Activated CD4-positive, alpha-beta T cell treated with anti-CD3 and anti-CD28 coated beads, Interleukin-10, Interleukin-2, amounts not matched to agents 100 ng/mL and 50 ng/mL, durations not matched to agents 16 hours and 8 hours (primary cell): ENCODE results near the gene PCDHGA11.
"Not testable (repeated sequence)": the region's sequence is repeated elsewhere in the genome, so short reads cannot be mapped to it uniquely, and the experiment has no call there.

Experiments used
- DNase-seq: peaks from one replicate; pipeline ENCODE4 v3.0.0-alpha.2; 2020

Gene PCDHGA11

GRCh38 chr5:141420855-141421488 lies at the start of gene PCDHGA11:
TSS of gene PCDHGA11 (plus strand) at chr5:141421051. CDS start at chr5:141421228, 177 bp downstream.
- DNase-seq: peak; percentile 59

GRCh38 chr5:141371572-141372475 lies 49.0 kb upstream of the PCDHGA11 start:
- no peak for DNase-seq

- DNase-seq: no peak
These were observed 47.1 kb upstream of the PCDHGA11 start, which contains the start of gene PCDHGA6 for GRCh38 chr5:141373673-141374317. TSS of gene PCDHGA6 (plus strand) at chr5:141373891. CDS start at chr5:141374084, 193 bp downstream.

DNA sequence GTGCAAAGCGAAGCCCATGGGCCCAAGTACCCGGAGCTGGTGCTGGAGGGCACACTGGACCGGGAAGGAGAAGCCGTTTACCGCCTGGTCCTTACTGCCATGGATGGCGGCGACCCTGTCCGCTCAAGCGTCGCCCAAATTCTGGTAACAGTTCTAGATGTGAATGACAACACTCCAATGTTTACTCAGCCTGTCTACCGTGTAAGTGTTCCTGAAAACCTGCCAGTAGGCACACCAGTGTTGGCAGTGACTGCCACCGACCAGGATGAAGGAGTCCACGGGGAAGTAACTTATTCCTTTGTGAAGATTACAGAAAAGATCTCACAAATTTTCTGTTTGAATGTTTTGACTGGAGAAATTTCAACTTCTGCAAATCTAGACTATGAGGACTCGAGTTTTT lies 46.2 kb upstream of the PCDHGA11 start:
- no peak for DNase-seq

DNA sequence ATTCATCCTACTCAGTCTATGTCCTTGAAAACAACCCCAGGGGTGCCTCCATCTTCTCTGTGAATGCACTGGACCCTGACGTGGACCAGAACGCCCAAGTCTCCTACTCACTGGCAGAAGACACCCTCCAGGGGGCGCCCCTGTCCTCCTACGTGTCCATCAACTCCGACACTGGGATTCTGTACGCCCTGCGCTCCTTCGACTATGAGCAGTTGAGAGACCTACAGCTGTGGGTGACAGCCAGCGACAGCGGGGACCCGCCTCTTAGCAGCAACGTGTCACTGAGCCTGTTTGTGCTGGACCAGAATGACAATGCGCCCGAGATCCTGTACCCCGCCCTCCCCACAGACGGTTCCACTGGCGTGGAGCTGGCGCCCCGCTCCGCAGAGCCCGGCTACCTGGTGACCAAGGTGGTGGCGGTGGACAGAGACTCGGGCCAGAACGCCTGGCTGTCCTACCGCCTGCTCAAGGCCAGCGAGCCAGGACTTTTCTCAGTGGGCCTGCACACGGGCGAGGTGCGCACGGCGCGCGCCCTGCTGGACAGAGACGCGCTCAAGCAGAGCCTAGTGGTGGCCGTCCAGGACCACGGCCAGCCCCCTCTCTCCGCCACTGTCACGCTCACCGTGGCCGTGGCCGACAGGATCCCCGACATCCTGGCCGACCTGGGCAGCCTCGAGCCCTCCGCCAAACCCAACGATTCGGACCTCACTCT lies 45.3 kb upstream of the PCDHGA11 start:
- not testable (repeated sequence) for DNase-seq

DNA sequence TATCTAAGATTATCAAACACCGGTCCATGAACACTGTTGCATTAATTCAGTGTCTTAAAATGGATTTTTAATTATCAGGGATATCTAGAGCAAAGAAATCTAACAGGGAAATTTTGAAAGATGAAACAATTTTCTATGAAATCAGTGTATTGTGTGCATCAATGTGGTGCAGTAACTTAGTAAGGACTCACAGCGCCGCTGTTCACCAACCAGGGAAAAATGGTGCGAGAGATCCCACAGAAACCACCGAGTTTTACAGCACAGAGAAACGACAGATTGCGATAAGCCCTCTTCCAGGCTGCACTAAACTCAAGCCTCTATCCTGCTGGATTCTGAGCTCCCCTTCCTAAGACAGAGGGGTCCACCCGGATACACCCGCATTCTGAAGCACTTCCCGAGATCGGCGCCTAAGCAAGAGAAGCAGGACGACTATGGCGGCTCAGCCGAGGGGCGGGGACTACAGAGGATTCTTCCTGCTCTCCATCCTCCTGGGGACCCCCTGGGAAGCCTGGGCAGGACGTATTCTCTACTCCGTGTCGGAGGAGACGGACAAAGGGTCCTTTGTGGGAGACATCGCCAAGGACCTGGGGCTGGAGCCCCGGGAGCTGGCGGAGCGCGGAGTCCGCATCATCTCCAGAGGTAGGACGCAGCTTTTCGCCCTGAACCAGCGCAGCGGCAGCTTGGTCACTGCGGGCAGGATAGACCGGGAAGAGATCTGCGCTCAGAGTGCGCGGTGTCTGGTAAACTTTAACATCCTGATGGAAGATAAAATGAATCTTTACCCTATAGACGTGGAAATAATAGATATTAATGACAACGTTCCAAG lies 38.2 kb upstream of the PCDHGA11 start, which contains the start of gene PCDHGA7:
Gene PCDHGA7 (plus strand): TSS at position 274 of the 826 bp plus-strand sequence. CDS start 158 bp downstream, at position 432.
- no peak for DNase-seq

- DNase-seq: no peak
These were observed 37.5 kb upstream of the PCDHGA11 start for GRCh38 chr5:141383345-141383744.

- DNase-seq: no peak
These were observed 36.2 kb upstream of the PCDHGA11 start for GRCh38 chr5:141384471-141385267.

DNA sequence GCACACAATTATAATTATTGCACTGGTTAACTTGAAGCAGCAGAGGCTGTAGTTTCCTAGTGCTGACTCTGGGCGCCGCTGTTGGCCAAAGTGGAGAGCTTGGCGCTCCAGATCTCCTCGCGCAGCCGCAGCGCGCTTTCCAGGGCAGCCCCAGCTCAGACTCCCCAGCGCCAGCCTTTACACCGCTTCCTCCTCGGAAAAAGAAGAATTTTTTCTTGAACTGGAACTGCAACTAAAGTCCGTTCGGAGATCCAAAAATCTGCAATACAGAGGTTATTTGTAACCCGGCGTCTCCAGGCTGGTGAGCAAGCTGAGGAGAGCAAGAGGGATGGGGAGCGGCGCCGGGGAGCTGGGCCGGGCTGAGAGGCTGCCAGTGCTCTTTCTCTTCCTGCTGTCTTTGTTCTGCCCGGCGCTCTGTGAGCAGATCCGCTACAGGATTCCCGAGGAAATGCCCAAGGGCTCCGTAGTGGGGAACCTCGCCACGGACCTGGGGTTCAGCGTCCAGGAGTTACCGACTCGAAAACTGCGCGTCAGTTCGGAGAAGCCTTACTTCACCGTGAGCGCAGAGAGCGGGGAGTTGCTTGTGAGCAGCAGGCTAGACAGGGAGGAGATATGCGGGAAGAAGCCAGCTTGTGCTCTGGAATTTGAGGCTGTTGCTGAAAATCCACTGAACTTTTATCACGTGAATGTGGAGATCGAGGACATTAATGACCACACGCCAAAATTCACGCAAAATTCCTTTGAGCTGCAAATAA lies 33.1 kb upstream of the PCDHGA11 start, which contains the start of gene PCDHGB4:
Gene PCDHGB4 (plus strand): TSS at position 142 of the 755 bp plus-strand sequence. CDS start 187 bp downstream, at position 329.
- DNase-seq: peak; percentile 40

GRCh38 chr5:141388661-141389060 lies 32.2 kb upstream of the PCDHGA11 start:
- no peak for DNase-seq

GRCh38 chr5:141389153-141390042 lies 31.5 kb upstream of the PCDHGA11 start:
- no peak for DNase-seq

DNA sequence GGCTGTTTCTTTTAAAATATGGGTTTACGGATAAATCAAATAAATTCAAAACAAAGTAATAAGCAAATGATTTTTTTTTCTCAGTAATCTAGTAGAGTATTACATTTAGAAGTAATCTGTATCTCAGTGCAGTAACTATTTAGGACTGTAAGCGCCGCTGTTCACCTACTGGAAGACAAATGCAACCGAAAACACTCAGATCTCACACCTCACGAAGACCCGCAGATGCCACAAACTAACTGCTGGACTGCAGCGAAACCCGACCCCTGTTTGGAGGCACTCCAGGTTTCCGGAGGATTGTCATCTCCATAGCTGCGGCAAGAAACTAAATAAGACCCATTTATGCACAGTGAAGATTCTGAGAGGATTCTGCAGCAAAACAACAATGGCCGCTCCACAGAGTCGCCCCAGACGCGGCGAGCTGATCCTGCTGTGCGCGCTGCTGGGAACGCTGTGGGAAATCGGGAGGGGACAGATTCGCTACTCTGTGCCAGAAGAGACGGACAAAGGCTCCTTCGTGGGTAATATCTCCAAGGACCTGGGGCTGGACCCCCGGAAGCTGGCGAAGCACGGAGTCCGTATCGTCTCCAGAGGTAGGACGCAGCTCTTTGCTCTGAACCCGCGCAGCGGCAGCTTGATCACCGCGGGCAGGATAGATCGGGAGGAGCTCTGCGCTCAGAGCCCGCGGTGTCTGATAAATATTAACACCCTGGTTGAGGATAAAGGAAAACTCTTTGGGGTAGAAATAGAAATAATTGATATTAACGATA lies 28.2 kb upstream of the PCDHGA11 start, which contains the start of gene PCDHGA8:
Gene PCDHGA8 (plus strand): TSS at position 205 of the 770 bp plus-strand sequence. CDS start 181 bp downstream, at position 386.
- DNase-seq: no peak

DNA sequence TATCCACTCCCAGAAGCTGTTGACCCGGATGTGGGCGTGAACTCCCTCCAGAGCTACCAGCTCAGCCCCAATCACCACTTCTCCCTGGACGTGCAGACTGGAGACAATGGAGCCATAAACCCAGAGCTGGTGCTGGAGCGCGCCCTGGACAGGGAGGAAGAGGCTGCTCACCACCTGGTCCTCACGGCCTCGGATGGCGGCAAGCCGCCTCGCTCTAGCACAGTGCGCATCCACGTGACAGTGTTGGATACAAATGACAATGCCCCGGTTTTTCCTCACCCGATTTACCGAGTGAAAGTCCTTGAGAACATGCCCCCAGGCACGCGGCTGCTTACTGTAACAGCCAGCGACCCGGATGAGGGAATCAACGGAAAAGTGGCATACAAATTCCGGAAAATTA lies 27.6 kb upstream of the PCDHGA11 start:
- no peak for DNase-seq

GRCh38 chr5:141394401-141395187 lies 26.3 kb upstream of the PCDHGA11 start:
- DNase-seq: not testable (repeated sequence)

DNA sequence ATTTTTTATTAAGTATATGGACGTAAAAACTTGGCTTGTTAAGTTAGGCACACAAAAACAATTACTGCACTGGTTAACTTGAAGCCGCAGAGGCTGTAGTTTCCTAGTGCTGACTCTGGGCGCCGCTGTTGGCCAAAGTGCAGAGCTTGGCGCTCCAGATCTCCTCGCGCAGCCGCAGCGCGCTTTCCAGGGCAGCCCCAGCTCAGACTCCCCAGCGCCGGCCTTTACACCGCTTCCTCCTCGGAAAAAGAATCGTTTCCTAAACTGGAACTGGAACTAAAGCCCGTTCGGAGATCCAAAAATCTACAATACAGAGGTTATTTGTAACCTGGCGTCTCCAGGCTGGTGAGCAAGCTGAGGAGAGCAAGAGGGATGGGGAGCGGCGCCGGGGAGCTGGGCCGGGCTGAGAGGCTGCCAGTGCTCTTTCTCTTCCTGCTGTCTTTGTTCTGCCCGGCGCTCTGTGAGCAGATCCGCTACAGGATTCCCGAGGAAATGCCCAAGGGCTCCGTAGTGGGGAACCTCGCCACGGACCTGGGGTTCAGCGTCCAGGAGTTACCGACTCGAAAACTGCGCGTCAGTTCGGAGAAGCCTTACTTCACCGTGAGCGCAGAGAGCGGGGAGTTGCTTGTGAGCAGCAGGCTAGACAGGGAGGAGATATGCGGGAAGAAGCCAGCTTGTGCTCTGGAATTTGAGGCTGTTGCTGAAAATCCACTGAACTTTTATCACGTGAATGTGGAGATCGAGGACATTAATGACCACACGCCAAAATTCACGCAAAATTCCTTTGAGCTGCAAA lies 22.9 kb upstream of the PCDHGA11 start, which contains the start of gene PCDHGB5:
Gene PCDHGB5 (plus strand): TSS at position 192 of the 796 bp plus-strand sequence. CDS start 181 bp downstream, at position 373.
- DNase-seq: peak; percentile 52

DNA sequence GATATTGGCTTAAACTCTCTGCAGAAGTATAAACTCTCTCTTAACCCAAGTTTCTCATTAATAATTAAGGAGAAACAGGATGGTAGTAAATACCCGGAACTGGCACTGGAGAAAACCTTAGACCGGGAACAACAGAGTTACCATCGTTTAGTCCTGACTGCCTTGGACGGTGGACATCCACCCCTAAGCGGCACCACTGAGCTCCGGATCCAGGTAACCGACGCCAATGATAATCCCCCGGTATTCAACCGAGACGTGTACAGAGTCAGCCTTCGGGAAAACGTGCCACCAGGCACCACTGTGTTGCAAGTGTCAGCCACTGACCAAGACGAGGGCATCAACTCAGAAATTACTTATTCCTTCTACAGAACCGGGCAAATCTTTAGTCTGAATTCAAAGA lies 22.2 kb upstream of the PCDHGA11 start:
- DNase-seq: no peak
